Liver (tissue), 9 donors: ENCODE measurements around the gene HACL1. TPM values are rescaled to one million over a fixed set of nuclear protein-coding genes. Genes with fewer than 3 reads are reported as not detected.

ENCODE experiments used
- DNase-seq: peaks from one replicate; pipeline ENCODE4 v3.0.0-alpha.2; 2017; ENCODE audit warnings: low spot score
- H3K27ac ChIP-seq, 2 donors: one replicate each; pipeline ENCODE4 v1.7.0; 2013; ENCODE audit warnings: inconsistent platforms in 2 of 2, low read length in 2 of 2, control low read depth in 1 of 2, low read depth in 1 of 2, mild to moderate bottlenecking in 1 of 2
- H3K27me3 ChIP-seq, 4 donors: one replicate each; pipeline versions ENCODE4 v1.6.1 to v1.7.0; 2013; ENCODE audit warnings: low read length in 3 of 4, inconsistent platforms in 1 of 4, mild to moderate bottlenecking in 1 of 4, moderate library complexity in 1 of 4; ENCODE audit not compliant: control insufficient read depth in 4 of 4, insufficient read depth in 4 of 4
- H3K36me3 ChIP-seq, 4 donors: one replicate each; pipeline versions ENCODE4 v1.6.1 to v1.7.0; 2013; ENCODE audit warnings: low read length in 3 of 4, mild to moderate bottlenecking in 3 of 4, low read depth in 1 of 4, moderate library complexity in 1 of 4; ENCODE audit not compliant: control insufficient read depth in 4 of 4, insufficient read depth in 3 of 4
- H3K4me1 ChIP-seq, 4 donors: one replicate each; pipeline versions ENCODE4 v1.6.1 to v1.7.0; 2013; ENCODE audit warnings: low read length in 3 of 4, mild to moderate bottlenecking in 3 of 4, moderate library complexity in 1 of 4; ENCODE audit not compliant: control insufficient read depth in 4 of 4, insufficient read depth in 4 of 4
- H3K4me3 ChIP-seq, 3 donors: one replicate each; pipeline versions ENCODE4 v1.6.1 to v1.7.0; 2013; ENCODE audit warnings: low read length in 3 of 3, control low read depth in 1 of 3, low read depth in 1 of 3, mild to moderate bottlenecking in 1 of 3
- H3K9ac ChIP-seq, 2 donors: one replicate each; pipeline ENCODE4 v1.7.0; 2013; ENCODE audit warnings: low read length in 2 of 2, mild to moderate bottlenecking in 2 of 2, moderate library complexity in 2 of 2, control low read depth in 1 of 2, low read depth in 1 of 2
- H3K9me3 ChIP-seq, 4 donors: one replicate each; pipeline versions ENCODE4 v1.6.1 to v1.7.0; 2013; ENCODE audit warnings: low read length in 3 of 4; ENCODE audit not compliant: control insufficient read depth in 4 of 4
- EGR1 ChIP-seq, 2 donors: IDR thresholded peaks; 2 replicates each; pipeline ENCODE4 v1.6.1; 2016 to 2018; ENCODE audit warnings: antibody characterized with exemption in 2 of 2, low read depth in 2 of 2
- FOXA1 ChIP-seq: IDR thresholded peaks from 2 replicates; pipeline ENCODE4 v1.6.1; 2016; ENCODE audit warnings: antibody characterized with exemption
- FOXA2 ChIP-seq: IDR thresholded peaks from 2 replicates; pipeline ENCODE4 v1.6.1; 2016; ENCODE audit warnings: antibody characterized with exemption
- GABPA ChIP-seq, 2 donors: IDR thresholded peaks in 1 of 2; conservative IDR thresholded peaks in 1 of 2; 2 replicates each; pipeline ENCODE4 v1.6.1; 2016; ENCODE audit warnings: antibody characterized with exemption in 2 of 2, mild to moderate bottlenecking in 1 of 2, moderate library complexity in 1 of 2
- HNF4A ChIP-seq, 2 donors: conservative IDR thresholded peaks; 2 replicates each; pipeline ENCODE4 v1.6.1; 2016; ENCODE audit warnings: antibody characterized with exemption in 2 of 2, mild to moderate bottlenecking in 2 of 2
- HNF4G ChIP-seq: IDR thresholded peaks from 2 replicates; pipeline ENCODE4 v1.6.1; 2016; ENCODE audit warnings: antibody characterized with exemption
- JUND ChIP-seq, 2 donors: IDR thresholded peaks; 2 replicates each; pipeline ENCODE4 v1.6.1; 2016; ENCODE audit warnings: antibody characterized with exemption in 2 of 2
- NR2F2 ChIP-seq: IDR thresholded peaks from 2 replicates; pipeline ENCODE4 v1.6.1; 2016; ENCODE audit warnings: antibody characterized with exemption
- RAD21 ChIP-seq, 2 donors: IDR thresholded peaks; 2 replicates each; pipeline ENCODE4 v1.6.1; 2016; ENCODE audit warnings: antibody characterized with exemption in 2 of 2, mild to moderate bottlenecking in 2 of 2
- RXRA ChIP-seq, 2 donors: IDR thresholded peaks; 2 replicates each; pipeline ENCODE4 v1.6.1; 2017 to 2018; ENCODE audit warnings: antibody characterized with exemption in 2 of 2, mild to moderate bottlenecking in 1 of 2
- SP1 ChIP-seq: IDR thresholded peaks from 2 replicates; pipeline ENCODE4 v1.6.1; 2018; ENCODE audit warnings: antibody characterized with exemption, mild to moderate bottlenecking
- TAF1 ChIP-seq: conservative IDR thresholded peaks from 2 replicates; pipeline ENCODE4 v1.6.1; 2016; ENCODE audit warnings: antibody characterized with exemption, mild to moderate bottlenecking
- YY1 ChIP-seq: IDR thresholded peaks from 2 replicates; pipeline ENCODE4 v1.6.1; 2016; ENCODE audit warnings: antibody characterized with exemption, mild to moderate bottlenecking
- WGBS: extraction: QIAGEN DNeasy Blood & Tissue Kit; methylation state at CpG from one replicate; pipeline ENCODE4 v1.1.7; 2013; 5-methylcytosine and 5-hydroxymethylcytosine counted together
- polyA plus RNA-seq, 2 donors: library from polyadenylated mRNA; stranded (reverse) in 1 of 2; unstranded in 1 of 2; fragments of 200-250 nt in 1 of 2; fragments of >200 nt in 1 of 2; fragmentation: Nextera tagmentation in 1 of 2; extraction: Ambion mirVana in 1 of 2; gene quantifications; one replicate each; pipeline versions ENCODE4 v1.2.1 to v1.2.3, GENCODE V29; 2013 to 2015
- total RNA-seq, 2 donors: library from RNA; depleted of rRNA; stranded (reverse); fragments of >200 nt; gene quantifications; one replicate each; pipeline ENCODE4 v1.2.3, GENCODE V29; 2014
- TF ChIP-seq, protein P1 (sequence below): IDR thresholded peaks from 2 replicates; pipeline ENCODE4 v1.6.1; 2016; ENCODE audit warnings: antibody characterized with exemption, mild to moderate bottlenecking
- TF ChIP-seq, protein P2 (sequence below): IDR thresholded peaks from 2 replicates; pipeline ENCODE4 v1.6.1; 2016; ENCODE audit warnings: antibody characterized with exemption
- TF ChIP-seq, protein P3 (sequence below): fragments of 150-350 bp; IDR thresholded peaks from 2 replicates; pipeline ENCODE4 v1.5.1; 2017; ENCODE audit warnings: improper control_type of control experiment, low read depth, low read length; ENCODE audit not compliant: missing input control
- TF ChIP-seq, protein P4 (sequence below): IDR thresholded peaks from 2 replicates; pipeline ENCODE4 v1.6.1; 2016; ENCODE audit warnings: antibody characterized with exemption
- TF ChIP-seq, protein P5 (sequence below): IDR thresholded peaks from 2 replicates; pipeline ENCODE4 v1.6.1; 2016; ENCODE audit warnings: antibody characterized with exemption
- donor health status: healthy.
- donor health status: healthy.
- donor health status: healthy.
- donor health status: healthy.
- donor health status: healthy.

The HACL1 gene
- total and polyA plus RNA-seq, 4 donors: 13.4 to 46.9 (median 32.2) TPM

DNA sequence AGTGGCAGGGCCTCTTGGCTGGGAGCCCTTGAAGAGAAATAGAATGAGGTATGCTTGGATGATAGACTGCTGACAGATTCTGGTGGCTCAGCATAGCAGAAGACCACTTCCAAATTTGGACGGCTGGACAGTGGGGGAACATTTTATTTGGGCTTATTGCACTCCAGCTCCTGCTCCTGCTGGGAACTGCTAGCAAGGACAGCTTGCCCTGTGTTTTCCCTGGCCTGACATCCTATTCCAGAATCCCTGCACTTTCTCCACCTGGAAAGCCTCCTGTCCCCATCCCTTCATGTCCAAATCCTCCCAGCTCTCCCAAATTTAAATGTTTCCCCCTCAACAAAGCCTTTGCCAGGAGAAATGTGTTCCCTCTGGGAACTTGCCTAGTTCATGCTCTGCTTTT is 70.0 kb downstream of the HACL1 start:
- Histone ChIP-seq H3K4me1 (no peaks in the 10 kb centered on the region), H3K4me3 (no peak overlapping the region), H3K9ac (no peak overlapping the region), H3K36me3 (peaks cover 0 to 2% (median 0%) of the 10 kb centered on the region in 4 donors), H3K27me3 (no peaks in the 10 kb centered on the region), H3K9me3 (no peaks in the 10 kb centered on the region), H3K27ac (no peak overlapping the region)
- 100% methylated on average over 1 of the region's 1 CpG for WGBS
- no peak for TF ChIP-seq NR2F2
- TF ChIP-seq YY1: no peak
- TF ChIP-seq, protein P1, sequence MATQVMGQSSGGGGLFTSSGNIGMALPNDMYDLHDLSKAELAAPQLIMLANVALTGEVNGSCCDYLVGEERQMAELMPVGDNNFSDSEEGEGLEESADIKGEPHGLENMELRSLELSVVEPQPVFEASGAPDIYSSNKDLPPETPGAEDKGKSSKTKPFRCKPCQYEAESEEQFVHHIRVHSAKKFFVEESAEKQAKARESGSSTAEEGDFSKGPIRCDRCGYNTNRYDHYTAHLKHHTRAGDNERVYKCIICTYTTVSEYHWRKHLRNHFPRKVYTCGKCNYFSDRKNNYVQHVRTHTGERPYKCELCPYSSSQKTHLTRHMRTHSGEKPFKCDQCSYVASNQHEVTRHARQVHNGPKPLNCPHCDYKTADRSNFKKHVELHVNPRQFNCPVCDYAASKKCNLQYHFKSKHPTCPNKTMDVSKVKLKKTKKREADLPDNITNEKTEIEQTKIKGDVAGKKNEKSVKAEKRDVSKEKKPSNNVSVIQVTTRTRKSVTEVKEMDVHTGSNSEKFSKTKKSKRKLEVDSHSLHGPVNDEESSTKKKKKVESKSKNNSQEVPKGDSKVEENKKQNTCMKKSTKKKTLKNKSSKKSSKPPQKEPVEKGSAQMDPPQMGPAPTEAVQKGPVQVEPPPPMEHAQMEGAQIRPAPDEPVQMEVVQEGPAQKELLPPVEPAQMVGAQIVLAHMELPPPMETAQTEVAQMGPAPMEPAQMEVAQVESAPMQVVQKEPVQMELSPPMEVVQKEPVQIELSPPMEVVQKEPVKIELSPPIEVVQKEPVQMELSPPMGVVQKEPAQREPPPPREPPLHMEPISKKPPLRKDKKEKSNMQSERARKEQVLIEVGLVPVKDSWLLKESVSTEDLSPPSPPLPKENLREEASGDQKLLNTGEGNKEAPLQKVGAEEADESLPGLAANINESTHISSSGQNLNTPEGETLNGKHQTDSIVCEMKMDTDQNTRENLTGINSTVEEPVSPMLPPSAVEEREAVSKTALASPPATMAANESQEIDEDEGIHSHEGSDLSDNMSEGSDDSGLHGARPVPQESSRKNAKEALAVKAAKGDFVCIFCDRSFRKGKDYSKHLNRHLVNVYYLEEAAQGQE: no peak
- TF ChIP-seq GABPA (IDR thresholded peaks at IDR 0.05 in 1 of 2, conservative IDR thresholded peaks at IDR 0.05 in 1 of 2): no peak
- TF ChIP-seq FOXA2: no peak
- no peak for TF ChIP-seq FOXA1
- TF ChIP-seq HNF4G: no peak
- no peak for TF ChIP-seq TAF1
- TF ChIP-seq, protein P2, sequence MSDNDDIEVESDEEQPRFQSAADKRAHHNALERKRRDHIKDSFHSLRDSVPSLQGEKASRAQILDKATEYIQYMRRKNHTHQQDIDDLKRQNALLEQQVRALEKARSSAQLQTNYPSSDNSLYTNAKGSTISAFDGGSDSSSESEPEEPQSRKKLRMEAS: no peak
- no peak for TF ChIP-seq SP1
- no peak for TF ChIP-seq JUND (IDR thresholded peaks at IDR 0.05)
- no peak for TF ChIP-seq EGR1 (IDR thresholded peaks at IDR 0.05; ENCODE audit: low read depth in 2 of 2)
- TF ChIP-seq, protein P3, sequence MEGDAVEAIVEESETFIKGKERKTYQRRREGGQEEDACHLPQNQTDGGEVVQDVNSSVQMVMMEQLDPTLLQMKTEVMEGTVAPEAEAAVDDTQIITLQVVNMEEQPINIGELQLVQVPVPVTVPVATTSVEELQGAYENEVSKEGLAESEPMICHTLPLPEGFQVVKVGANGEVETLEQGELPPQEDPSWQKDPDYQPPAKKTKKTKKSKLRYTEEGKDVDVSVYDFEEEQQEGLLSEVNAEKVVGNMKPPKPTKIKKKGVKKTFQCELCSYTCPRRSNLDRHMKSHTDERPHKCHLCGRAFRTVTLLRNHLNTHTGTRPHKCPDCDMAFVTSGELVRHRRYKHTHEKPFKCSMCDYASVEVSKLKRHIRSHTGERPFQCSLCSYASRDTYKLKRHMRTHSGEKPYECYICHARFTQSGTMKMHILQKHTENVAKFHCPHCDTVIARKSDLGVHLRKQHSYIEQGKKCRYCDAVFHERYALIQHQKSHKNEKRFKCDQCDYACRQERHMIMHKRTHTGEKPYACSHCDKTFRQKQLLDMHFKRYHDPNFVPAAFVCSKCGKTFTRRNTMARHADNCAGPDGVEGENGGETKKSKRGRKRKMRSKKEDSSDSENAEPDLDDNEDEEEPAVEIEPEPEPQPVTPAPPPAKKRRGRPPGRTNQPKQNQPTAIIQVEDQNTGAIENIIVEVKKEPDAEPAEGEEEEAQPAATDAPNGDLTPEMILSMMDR: no peak
- no peak for TF ChIP-seq HNF4A (conservative IDR thresholded peaks at IDR 0.05)
- TF ChIP-seq, protein P4, sequence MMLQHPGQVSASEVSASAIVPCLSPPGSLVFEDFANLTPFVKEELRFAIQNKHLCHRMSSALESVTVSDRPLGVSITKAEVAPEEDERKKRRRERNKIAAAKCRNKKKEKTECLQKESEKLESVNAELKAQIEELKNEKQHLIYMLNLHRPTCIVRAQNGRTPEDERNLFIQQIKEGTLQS: no peak
- no peak for TF ChIP-seq RAD21 (IDR thresholded peaks at IDR 0.05)
- TF ChIP-seq, protein P5, sequence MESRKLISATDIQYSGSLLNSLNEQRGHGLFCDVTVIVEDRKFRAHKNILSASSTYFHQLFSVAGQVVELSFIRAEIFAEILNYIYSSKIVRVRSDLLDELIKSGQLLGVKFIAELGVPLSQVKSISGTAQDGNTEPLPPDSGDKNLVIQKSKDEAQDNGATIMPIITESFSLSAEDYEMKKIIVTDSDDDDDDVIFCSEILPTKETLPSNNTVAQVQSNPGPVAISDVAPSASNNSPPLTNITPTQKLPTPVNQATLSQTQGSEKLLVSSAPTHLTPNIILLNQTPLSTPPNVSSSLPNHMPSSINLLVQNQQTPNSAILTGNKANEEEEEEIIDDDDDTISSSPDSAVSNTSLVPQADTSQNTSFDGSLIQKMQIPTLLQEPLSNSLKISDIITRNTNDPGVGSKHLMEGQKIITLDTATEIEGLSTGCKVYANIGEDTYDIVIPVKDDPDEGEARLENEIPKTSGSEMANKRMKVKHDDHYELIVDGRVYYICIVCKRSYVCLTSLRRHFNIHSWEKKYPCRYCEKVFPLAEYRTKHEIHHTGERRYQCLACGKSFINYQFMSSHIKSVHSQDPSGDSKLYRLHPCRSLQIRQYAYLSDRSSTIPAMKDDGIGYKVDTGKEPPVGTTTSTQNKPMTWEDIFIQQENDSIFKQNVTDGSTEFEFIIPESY: no peak
- no peak for TF ChIP-seq RXRA (IDR thresholded peaks at IDR 0.05)
- DNase-seq: no peak
